IPS-18c (cell line): ENCODE data around the gene DBH.

Source experiments
- H3K4me3 ChIP-seq: 2 replicates; pipeline ENCODE4 v1.7.0; 2013; ENCODE audit warnings: low read depth, mild to moderate bottlenecking, low read length, moderate library complexity; ENCODE audit not compliant: insufficient read depth
- H3K9me3 ChIP-seq: one replicate; pipeline ENCODE4 v1.6.1; 2013; ENCODE audit warnings: mild to moderate bottlenecking, low read length, moderate library complexity; ENCODE audit not compliant: control insufficient read depth, insufficient read depth

DBH gene

GRCh38 chr9:133693116-133693515 lies 57.0 kb downstream of the DBH start:
- Histone ChIP-seq H3K9me3 (no peaks in the 10 kb centered on the region), H3K4me3 (no peak overlapping the region)

- H3K4me3 ChIP-seq, result no peak overlapping the region
- H3K9me3 ChIP-seq, result no peaks in the 10 kb centered on the region
Measured at GRCh38 chr9:133693703-133694529, 57.8 kb downstream of the DBH start.

- H3K9me3 ChIP-seq, result no peaks in the 10 kb centered on the region
- H3K4me3 ChIP-seq, result no peak overlapping the region
Measured at GRCh38 chr9:133694686-133695085, 58.5 kb downstream of the DBH start.

GRCh38 chr9:133696071-133696472 lies 59.9 kb downstream of the DBH start:
- Histone ChIP-seq H3K4me3 (no peak overlapping the region), H3K9me3 (no peaks in the 10 kb centered on the region)

- Histone ChIP-seq H3K4me3 (no peak overlapping the region), H3K9me3 (no peaks in the 10 kb centered on the region)
Measured at GRCh38 chr9:133699546-133699945, 63.4 kb downstream of the DBH start.

- H3K4me3 ChIP-seq, result no peak overlapping the region
- no peaks in the 10 kb centered on the region for H3K9me3 ChIP-seq
Measured at GRCh38 chr9:133700819-133701320, 64.7 kb downstream of the DBH start.

- Histone ChIP-seq H3K4me3 (no peak overlapping the region), H3K9me3 (no peaks in the 10 kb centered on the region)
Measured at GRCh38 chr9:133701321-133701980, 65.3 kb downstream of the DBH start.

- Histone ChIP-seq H3K9me3 (no peaks in the 10 kb centered on the region), H3K4me3 (no peak overlapping the region)
Measured at GRCh38 chr9:133701981-133702797, 66.0 kb downstream of the DBH start.

- Histone ChIP-seq H3K9me3 (no peaks in the 10 kb centered on the region), H3K4me3 (no peak overlapping the region)
Measured at GRCh38 chr9:133702798-133703590, 66.8 kb downstream of the DBH start.

- no peak overlapping the region for H3K4me3 ChIP-seq
- H3K9me3 ChIP-seq, result no peaks in the 10 kb centered on the region
Measured at GRCh38 chr9:133703591-133704399, 67.6 kb downstream of the DBH start.

GRCh38 chr9:133704711-133705181 lies 68.6 kb downstream of the DBH start:
- H3K4me3 ChIP-seq, result no peak overlapping the region

GRCh38 chr9:133705576-133705975 lies 69.4 kb downstream of the DBH start:
- Histone ChIP-seq H3K4me3 (no peak overlapping the region), H3K9me3 (no peaks in the 10 kb centered on the region)

More at GRCh38 chr9:133704711-133705181, 68.6 kb downstream of the DBH start:
- H3K9me3 ChIP-seq, result no peaks in the 10 kb centered on the region

- Histone ChIP-seq H3K9me3 (no peaks in the 10 kb centered on the region), H3K4me3 (no peak overlapping the region)
Measured at GRCh38 chr9:133706307-133707050, 70.3 kb downstream of the DBH start.

- no peaks in the 10 kb centered on the region for H3K9me3 ChIP-seq
- H3K4me3 ChIP-seq, result no peak overlapping the region
Measured at GRCh38 chr9:133707065-133707762, 71.1 kb downstream of the DBH start.

- no peak overlapping the region for H3K4me3 ChIP-seq
- no peaks in the 10 kb centered on the region for H3K9me3 ChIP-seq
Measured at GRCh38 chr9:133707763-133708245, 71.6 kb downstream of the DBH start.
